HG02973 (cell line): ENCODE measurements around the gene NEU1.
"Not testable (repeated sequence)": the region's sequence is repeated elsewhere in the genome, so short reads cannot be mapped to it uniquely, and the experiment has no call there.

Source experiments
- ATAC-seq: cut with Tn5 transposase; IDR thresholded peaks from one replicate; pipeline ENCODE4 v1.9.1; 2021; ENCODE audit warnings: moderate library complexity; ENCODE audit not compliant: unreplicated experiment

The NEU1 gene

GRCh38 chr6:31822036-31822821 lies 40.4 kb downstream of the NEU1 start:
- no peak for ATAC-seq

DNA sequence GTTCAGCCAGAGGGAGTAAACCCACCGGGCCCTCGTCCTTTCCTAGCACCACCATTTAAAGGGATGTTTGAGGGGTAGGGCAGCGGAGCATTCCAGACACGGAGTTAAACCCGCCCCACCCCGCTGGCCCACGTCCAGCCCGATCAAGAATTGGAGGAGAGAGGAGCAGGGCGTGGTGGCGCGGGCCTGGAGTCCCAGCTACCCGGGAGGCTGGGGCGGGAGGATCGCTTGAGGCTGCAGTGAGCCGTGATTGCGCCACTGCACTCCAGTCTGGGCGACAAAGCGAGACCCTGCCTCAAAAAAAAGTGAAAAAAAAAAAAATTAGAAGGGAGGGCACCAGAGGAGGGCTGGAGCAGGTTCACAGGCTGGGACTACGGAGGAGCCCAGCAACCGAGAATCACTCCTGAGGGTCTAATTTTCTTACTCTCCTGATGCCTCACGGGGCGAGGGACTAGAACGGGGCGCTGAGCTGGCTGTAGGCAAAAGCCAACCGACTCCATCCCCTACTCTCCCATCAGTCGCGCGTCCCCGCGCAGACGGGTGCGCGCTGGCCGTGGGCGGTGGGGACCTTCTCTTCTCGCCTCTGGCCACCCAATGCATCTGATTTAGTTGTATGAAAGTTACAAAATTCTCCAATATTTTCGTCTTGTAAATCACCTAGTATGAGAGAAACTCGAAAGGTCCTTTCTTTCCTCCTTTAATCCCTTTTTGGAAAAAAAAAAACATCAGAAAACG lies 41.2 kb downstream of the NEU1 start:
- ATAC-seq: no peak

- ATAC-seq: not testable (repeated sequence)
Measured at GRCh38 chr6:31820399-31820798, 42.2 kb downstream of the NEU1 start.

DNA sequence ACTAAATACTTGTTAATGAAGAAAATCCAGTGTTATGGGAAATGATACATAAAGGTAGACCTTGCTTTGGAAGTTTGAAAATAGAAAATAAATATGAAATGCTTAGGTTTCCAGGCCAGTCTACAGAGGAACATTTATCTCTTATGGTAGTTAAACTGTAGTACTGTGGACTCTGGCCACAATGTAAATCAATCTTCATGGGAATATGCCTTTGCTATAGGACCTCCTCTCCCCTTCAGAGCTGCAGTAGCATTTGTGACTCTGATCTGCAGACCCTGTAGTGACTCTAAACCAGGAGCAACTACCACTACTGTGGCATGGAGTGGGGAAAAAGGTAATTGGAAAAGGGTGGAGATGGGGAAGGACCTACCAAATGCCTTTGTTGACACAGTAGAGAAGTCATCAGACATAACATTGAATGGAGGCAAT lies 42.7 kb downstream of the NEU1 start:
- ATAC-seq: no peak

DNA sequence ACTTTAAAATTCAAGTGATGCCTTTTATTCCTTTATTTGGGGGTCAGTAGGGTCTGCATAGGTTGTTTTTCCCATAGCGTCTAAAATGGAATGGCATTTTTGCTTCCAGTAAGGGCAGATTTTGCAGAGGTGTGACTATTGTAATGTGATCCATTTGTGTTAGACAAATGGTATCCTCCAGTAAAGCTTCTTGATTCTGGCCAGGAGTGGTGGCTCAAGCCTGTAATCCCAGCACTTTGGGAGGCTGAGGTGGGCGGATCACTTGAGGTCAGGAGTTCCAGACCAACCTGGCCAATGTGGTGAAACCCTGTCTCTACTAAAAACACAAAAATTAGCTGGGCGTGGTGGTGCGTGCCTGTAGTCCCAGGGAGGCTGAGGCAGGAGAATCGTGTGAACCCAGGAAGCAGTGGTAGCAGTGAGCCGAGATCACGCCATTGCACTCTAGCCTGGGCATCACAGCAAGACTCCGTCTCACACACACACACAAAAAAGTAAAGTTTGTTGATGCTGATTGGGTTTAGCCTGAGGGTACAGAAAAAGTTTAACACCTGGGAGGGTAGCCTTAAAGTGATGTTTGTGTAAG lies 44.6 kb downstream of the NEU1 start:
- not testable (repeated sequence) for ATAC-seq

- not testable (repeated sequence) for ATAC-seq
Measured at GRCh38 chr6:31817133-31817928, 45.3 kb downstream of the NEU1 start.

- ATAC-seq: no peak
Measured at GRCh38 chr6:31815025-31815838, 47.4 kb downstream of the NEU1 start, which contains the start of the genes HSPA1A and HSPA1L. HSPA1A (plus strand) TSS chr6:31815543; CDS start chr6:31815757, 214 bp downstream. HSPA1L (minus strand) TSS chr6:31815283; CDS start chr6:31811972, 3,311 bp downstream.

- no peak for ATAC-seq
Measured at GRCh38 chr6:31814677-31815024, 48.0 kb downstream of the NEU1 start.

DNA sequence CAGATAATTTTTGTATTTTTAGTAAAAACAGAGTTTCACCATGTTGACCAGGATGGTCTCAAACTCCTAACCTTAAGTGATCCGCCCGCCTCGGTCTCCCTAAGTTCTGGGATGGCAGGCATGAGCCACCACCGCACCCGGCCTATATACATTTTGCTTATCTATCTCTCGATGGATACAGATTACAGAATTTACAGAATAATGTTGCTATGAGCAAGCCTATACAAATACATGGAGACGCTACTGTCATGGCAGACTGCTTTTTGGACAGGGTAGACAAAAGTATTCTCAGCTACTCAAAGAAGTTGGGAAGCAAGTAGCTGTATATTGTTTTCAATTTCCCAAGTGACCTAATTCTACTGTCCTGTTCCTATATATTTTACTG lies 49.2 kb downstream of the NEU1 start:
- no peak for ATAC-seq

GRCh38 chr6:31811645-31812044 lies 51.0 kb downstream of the NEU1 start:
- ATAC-seq: no peak

GRCh38 chr6:31808599-31808998 lies 54.0 kb downstream of the NEU1 start:
- ATAC-seq: not testable (repeated sequence)
